Stimulated activated naive CD8-positive, alpha-beta T cell treated with anti-CD3 and anti-CD28 coated beads, Interleukin-15, amount 100 ng/mL, for 72 hours (primary cell): ENCODE data around the gene RGMB.

Experiments
- ATAC-seq: fragments of 150-1000 bp; cut with Tn5 transposase; 2 replicates; pipeline ENCODE4 v1.10.0; 2021; ENCODE audit warnings: mild to moderate bottlenecking, moderate library complexity
- DNase-seq, 2 donors: peaks; one replicate each; pipeline ENCODE4 v3.0.0; 2021 to 2022
- H3K27ac Mint-ChIP-seq, 2 donors: one replicate each; pipeline ENCODE4 v1.8.0; 2022; ENCODE audit warnings: mild to moderate bottlenecking in 2 of 2, mixed read lengths in 2 of 2, moderate library complexity in 2 of 2
- H3K27me3 Mint-ChIP-seq: one replicate; pipeline ENCODE4 v1.8.0; 2022; ENCODE audit warnings: mixed read lengths
- H3K4me1 Mint-ChIP-seq: one replicate; pipeline ENCODE4 v1.8.0; 2022; ENCODE audit warnings: mild to moderate bottlenecking, mixed read lengths
- H3K4me3 Mint-ChIP-seq, 2 donors: one replicate each; pipeline ENCODE4 v1.8.0; 2022; ENCODE audit warnings: mild to moderate bottlenecking in 2 of 2, mixed read lengths in 2 of 2, moderate library complexity in 1 of 2
- H3K9me3 Mint-ChIP-seq, 2 donors: one replicate each; pipeline ENCODE4 v1.8.0; 2022; ENCODE audit warnings: mixed read lengths in 2 of 2

RGMB gene

DNA sequence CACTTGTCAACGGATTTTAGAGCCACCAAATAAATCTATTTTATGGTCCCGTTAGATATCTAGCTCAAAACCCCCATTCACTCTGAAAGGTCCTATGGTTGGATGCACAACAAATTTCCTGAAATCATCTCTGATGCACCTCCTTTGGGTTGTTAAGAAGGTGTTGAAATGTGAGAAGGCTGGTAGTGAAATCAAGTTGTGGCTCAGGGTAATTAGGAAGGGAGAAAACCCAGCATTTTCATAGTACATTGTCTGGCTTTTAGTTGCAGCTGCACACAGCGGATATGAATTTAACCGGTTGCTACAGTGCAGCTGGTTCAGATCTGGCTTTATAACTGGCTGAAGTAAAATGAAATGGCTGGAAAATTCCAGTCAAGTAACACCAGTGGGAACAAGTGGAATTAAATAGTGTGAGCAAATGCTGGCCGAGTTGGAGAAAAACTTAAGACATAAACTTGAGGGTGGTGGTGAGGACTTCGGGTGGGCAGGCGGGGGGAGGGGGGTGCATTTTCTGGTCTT is 17.6 kb downstream of the RGMB start:
- H3K27ac Mint-ChIP-seq: no peak overlapping the region
- H3K27me3 Mint-ChIP-seq: no peaks in the 10 kb centered on the region
- no peaks in the 10 kb centered on the region for H3K9me3 Mint-ChIP-seq
- ATAC-seq: no peak
- no peak for DNase-seq
- peaks cover 12% of the 10 kb centered on the region for H3K4me1 Mint-ChIP-seq
- no peak overlapping the region for H3K4me3 Mint-ChIP-seq

DNA sequence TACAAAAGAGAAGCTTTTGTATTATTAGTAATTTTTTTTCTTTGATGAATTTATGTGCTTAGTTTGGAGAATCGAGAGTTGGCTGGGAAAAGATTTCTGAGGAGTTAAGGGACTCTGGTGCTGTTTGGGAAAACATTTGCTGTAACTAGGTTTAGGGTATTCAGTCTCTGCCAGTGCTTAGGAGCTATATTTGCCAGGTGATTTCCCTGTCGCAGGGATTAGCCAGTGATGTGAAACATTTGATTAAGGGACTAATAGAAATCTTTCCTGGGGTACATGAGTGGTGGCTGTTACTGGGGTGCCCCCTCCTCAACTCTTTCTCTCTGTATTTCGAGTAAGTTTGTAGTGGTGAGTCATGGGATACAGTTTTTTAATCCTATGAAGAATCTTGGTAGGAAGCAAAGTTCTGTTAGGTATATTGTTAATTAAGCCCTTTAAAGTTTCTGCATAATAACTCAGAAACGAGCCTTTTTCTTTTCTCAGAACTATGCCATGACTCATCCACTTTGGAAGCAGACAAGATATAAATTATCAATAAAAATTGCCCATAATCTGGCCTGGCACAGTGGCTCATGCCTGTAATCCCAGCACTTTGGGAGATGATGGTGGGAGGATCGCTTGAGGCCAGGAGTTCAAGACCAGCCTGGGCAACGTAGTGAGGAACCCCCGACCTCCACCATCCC is 18.6 kb downstream of the RGMB start:
- Mint-ChIP-seq H3K27ac (no peak overlapping the region), H3K9me3 (no peaks in the 10 kb centered on the region)

DNA sequence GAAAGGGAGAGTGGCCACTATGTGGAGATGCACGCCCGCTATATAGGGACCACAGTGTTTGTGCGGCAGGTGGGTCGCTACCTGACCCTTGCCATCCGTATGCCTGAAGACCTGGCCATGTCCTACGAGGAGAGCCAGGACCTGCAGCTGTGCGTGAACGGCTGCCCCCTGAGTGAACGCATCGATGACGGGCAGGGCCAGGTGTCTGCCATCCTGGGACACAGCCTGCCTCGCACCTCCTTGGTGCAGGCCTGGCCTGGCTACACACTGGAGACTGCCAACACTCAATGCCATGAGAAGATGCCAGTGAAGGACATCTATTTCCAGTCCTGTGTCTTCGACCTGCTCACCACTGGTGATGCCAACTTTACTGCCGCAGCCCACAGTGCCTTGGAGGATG is 19.8 kb downstream of the RGMB start:
- Mint-ChIP-seq H3K9me3 (no peaks in the 10 kb centered on the region), H3K4me1 (no peaks in the 10 kb centered on the region), H3K27me3 (no peaks in the 10 kb centered on the region), H3K4me3 (no peak overlapping the region), H3K27ac (no peak overlapping the region)
- DNase-seq (no peak), ATAC-seq (no peak)

More for the DNA sequence above, 18.6 kb downstream of the RGMB start:
- no peak for ATAC-seq
- no peaks in the 10 kb centered on the region for H3K27me3 Mint-ChIP-seq
- no peak overlapping the region for H3K4me3 Mint-ChIP-seq
- H3K4me1 Mint-ChIP-seq: peaks cover 2% of the 10 kb centered on the region
- no peak for DNase-seq

DNA sequence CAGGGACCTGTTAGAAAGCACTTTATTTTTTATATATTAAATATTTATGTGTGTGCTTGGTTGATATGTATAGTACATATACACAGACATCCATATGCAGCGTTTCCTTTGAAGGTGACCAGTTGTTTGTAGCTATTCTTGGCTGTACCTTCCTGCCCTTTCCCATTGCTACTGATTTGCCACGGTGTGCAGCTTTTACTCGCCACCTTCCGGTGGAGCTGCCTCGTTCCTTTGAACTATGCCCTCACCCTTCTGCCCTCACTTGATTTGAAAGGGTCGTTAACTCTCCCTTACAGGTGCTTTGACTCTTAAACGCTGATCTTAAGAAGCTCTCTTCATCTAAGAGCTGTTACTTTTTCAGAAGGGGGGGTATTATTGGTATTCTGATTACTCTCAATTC is 20.5 kb downstream of the RGMB start:
- Mint-ChIP-seq H3K9me3 (no peaks in the 10 kb centered on the region), H3K27ac (no peak overlapping the region), H3K27me3 (no peaks in the 10 kb centered on the region), H3K4me1 (no peaks in the 10 kb centered on the region), H3K4me3 (no peak overlapping the region)
- ATAC-seq (no peak), DNase-seq (no peak)

DNA sequence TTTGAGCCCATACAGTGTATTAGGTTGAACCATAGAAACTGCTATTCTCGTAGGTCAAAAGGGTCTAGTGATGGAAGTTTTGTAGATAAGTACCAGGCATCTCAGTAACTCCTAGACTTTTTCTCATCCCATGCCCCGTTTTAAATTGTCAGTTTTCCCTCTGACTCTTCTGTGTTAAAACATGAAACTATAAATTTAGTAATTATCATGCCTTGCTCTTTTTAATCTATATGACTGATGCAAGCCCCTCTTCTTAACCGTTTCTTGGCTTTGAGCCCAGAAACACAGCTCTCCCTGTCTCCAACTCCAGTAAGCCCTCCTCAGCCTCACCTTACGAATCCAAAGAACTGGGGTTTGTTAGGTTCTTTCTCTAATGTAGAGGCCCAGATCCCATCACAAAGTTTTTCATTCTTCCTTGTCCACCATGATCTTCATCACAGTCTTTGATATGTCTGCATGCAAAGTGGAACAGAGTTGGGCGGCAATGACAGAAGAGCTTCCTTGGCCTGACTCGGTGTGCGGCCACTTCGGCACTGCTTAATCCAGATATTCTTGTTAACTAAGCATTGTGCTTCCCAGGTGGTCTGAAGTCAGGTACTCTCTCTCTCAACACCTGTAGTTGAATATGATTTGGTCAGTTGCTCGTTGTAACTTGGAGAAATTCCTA is 21.1 kb downstream of the RGMB start:
- no peak overlapping the region for H3K4me3 Mint-ChIP-seq
- H3K27ac Mint-ChIP-seq: no peak overlapping the region
- DNase-seq: no peak
- no peaks in the 10 kb centered on the region for H3K4me1 Mint-ChIP-seq
- no peak for ATAC-seq
- H3K9me3 Mint-ChIP-seq: no peaks in the 10 kb centered on the region
- H3K27me3 Mint-ChIP-seq: no peaks in the 10 kb centered on the region

DNA sequence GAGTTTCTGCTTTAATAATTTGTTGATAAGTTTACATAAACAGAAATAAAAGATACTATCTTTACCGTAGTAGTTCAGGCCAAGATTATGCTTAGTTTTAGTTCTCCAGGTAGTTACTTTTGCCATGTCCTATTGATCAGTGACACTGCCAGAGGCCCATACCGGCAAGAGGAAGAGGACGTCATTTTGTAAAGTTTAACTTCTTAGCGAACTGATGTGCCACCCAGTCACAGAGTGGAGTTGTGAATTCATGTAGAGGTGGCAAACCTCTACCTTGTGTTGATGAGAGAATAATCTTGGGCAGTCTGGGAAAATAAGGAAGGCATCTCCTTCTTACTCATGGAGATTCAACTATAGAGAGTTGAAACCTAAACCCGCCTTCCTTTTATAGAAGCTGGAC is 21.8 kb downstream of the RGMB start:
- Mint-ChIP-seq H3K4me1 (no peaks in the 10 kb centered on the region), H3K27ac (no peak overlapping the region), H3K9me3 (no peaks in the 10 kb centered on the region), H3K4me3 (no peak overlapping the region), H3K27me3 (no peaks in the 10 kb centered on the region)
- ATAC-seq (no peak), DNase-seq (no peak)

DNA sequence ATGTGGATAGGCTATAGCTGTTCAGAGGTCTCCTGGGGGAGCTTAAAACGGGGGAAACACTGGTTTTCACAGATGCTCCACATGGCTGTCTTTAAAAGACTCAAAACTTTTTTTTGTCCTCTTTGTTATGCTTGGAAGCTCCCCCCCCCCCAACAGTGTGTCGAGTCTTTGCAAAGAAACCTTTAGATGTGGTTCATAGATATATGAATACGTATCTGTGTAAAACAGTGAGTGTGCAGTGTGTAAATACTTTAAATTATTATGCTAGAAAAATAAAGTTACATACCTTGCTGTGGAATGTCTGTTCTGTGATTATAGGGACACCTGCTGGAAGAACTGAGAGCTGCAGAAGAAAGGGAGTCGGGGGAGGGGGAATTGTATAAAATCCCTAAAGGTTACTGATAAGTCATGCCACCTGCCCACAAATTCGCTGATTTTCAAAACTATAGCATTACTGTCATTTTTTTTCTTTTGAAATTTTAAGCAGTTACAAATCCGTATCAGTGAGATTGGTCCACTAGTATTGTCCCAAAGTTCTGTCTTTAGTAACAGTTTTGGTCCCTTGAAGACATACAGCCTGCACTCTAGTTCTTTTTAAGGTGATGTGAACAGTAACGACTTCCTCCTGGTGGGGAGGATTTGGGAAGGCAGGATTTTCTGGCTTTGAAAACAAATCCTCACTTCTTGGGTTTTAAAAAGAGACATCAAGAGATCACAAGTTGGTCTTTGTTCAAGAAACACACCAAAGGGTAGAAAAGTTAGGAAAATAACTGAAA is 22.9 kb downstream of the RGMB start:
- no peaks in the 10 kb centered on the region for H3K4me1 Mint-ChIP-seq
- H3K27me3 Mint-ChIP-seq: no peaks in the 10 kb centered on the region
- H3K27ac Mint-ChIP-seq: no peak overlapping the region
- DNase-seq (peak; percentile 49 to 50), ATAC-seq (peak; percentile 76)
- no peak overlapping the region for H3K4me3 Mint-ChIP-seq
- H3K9me3 Mint-ChIP-seq: no peaks in the 10 kb centered on the region

DNA sequence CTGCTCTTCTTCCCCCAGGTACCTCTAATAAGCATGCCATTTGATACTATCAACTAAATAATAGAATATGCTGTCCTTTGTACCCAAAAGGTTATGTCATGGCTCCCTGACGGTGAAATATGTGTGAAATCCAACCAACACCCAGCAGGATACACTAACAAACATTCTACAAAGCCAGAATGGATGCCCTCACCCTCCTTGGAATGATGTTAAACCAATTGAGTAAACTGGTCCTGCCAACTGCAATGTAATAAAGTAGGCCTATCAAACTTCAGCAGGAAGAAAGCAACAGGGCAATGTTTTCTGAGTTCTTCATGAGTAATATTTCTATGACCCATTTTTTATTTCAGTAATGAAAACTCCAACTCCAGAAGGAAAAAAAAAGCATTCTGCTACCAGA is 24.9 kb downstream of the RGMB start:
- Mint-ChIP-seq H3K9me3 (no peaks in the 10 kb centered on the region), H3K27ac (no peak overlapping the region), H3K4me1 (no peaks in the 10 kb centered on the region), H3K27me3 (no peaks in the 10 kb centered on the region), H3K4me3 (no peak overlapping the region)
- no peak for DNase-seq
- no peak for ATAC-seq

DNA sequence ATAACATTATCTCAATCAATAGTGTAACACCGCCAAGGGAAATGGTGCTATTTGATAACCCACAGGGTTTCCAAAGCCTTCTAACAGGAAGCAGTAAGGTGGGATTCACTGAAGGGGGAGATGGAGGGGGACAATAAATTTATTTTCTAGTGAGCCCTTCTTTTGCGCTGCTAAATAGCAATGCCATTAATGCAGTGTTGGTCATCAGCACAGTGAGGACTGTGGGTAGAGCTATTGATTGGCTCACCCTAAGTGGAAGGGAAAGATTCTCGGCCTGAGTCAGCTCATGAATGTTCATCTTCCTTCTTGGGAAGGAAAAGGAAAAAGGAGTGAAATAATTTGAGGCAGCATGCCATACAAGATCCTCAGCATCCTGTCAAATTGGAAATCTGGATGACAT is 25.4 kb downstream of the RGMB start:
- DNase-seq (no peak), ATAC-seq (no peak)
- Mint-ChIP-seq H3K4me3 (no peak overlapping the region), H3K27me3 (no peaks in the 10 kb centered on the region), H3K27ac (peak overlapping the region in 1 of 2 donors; percentile 2), H3K4me1 (no peaks in the 10 kb centered on the region), H3K9me3 (no peaks in the 10 kb centered on the region)

DNA sequence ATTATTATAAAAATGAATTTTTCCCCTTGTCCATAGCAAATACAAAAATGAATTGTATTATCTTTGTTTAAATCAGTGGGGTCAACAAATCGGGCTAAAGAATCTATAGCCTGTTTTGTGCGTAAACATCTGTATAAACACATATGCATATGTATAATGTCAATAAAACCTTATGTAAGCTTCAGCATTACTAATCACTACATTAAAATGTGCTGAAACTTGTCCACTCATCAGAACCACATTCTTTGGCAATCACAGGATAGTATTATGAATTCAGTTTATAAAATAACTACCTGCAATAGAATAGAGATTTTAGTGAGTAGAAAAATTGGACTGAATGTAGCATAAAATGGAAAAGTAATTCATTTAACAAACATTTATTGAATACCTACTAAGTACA is 30.6 kb downstream of the RGMB start:
- no peaks in the 10 kb centered on the region for H3K27me3 Mint-ChIP-seq
- no peak for ATAC-seq
- H3K9me3 Mint-ChIP-seq: peaks cover 20 to 28% of the 10 kb centered on the region in 2 donors
- H3K27ac Mint-ChIP-seq: no peak overlapping the region
- no peak for DNase-seq
- no peaks in the 10 kb centered on the region for H3K4me1 Mint-ChIP-seq
- H3K4me3 Mint-ChIP-seq: no peak overlapping the region

DNA sequence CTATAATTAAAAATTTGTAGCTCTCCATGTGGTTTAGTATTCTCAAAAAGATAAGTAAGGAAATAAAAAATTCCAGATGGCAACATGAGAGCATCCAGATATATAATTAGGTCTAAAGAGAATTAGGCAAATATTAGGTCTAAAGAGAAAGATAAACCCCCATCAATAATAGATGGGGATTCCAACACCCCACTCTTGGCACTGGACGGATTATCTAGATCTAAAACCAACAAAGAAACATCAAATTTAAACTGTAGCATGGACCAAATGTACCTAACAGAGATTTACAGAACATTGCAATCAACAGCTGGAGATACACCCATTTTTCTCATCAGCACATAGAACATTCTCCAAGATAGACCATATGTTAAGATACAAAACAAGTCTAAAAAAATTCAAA is 31.6 kb downstream of the RGMB start:
- ATAC-seq: no peak
- peaks cover 21 to 30% of the 10 kb centered on the region in 2 donors for H3K9me3 Mint-ChIP-seq
- H3K4me3 Mint-ChIP-seq: no peak overlapping the region
- DNase-seq: no peak
- H3K27me3 Mint-ChIP-seq: no peaks in the 10 kb centered on the region
- H3K4me1 Mint-ChIP-seq: no peaks in the 10 kb centered on the region
- no peak overlapping the region for H3K27ac Mint-ChIP-seq

DNA sequence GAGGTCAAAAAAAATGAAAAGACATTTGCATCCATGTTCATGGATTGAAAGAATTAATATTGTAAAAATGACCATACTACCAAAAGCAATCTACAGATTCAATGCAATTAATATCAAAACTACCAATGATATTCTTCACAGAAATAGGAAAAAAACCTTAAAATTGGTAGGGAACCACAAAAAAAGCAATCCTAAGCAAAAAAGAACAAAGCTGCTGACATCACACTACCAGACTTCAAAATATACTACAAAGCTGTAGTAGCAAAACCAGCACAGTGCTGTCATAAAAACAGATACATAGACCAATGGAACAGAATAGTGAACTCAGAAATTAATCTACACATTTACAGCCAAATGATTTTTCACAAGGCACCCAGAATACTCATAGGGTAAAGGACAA is 34.3 kb downstream of the RGMB start:
- ATAC-seq (no peak), DNase-seq (no peak)
- H3K4me3 Mint-ChIP-seq: no peak overlapping the region
- H3K9me3 Mint-ChIP-seq: peaks cover 21 to 30% of the 10 kb centered on the region in 2 donors
- no peaks in the 10 kb centered on the region for H3K27me3 Mint-ChIP-seq
- H3K27ac Mint-ChIP-seq: no peak overlapping the region
- no peaks in the 10 kb centered on the region for H3K4me1 Mint-ChIP-seq

DNA sequence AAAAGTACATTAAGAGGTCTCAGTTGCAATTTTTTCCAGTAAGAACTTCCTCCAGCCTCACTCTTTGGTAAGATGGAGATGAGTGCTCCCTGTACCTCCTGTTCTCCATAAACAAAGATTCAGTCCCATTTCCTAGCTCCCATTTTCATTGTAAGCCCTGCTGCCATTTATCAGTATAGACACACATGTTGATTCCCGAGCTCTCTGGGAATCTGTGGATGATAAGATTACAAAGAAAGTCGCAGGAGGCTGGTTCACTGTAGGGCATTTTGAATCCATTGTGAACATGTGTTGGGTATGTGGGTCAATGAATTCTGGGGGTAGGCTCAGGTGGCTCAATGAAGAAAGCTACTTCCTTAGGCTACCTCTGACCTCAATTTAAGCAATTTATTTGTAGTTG is 36.7 kb downstream of the RGMB start:
- Mint-ChIP-seq H3K4me1 (no peaks in the 10 kb centered on the region), H3K4me3 (no peak overlapping the region)
- no peak for DNase-seq

DNA sequence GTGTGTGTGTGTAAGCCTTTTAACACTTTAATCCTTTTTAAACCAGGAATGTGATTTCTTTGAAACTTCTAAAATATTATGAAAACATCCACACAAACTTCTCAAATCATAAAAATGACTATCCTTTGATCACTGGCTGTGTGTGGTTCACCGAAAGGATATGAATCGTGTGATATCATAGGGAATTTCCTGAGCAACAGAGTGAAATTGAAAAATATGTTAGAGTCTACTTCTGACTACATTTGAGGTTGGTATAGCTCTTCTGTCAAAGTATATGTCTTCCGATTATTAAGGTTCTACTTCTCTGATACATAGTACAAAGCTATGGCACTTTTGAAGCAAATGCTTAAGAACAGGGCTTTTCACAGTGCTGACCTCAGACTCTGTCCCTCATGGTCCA is 40.3 kb downstream of the RGMB start:
- H3K9me3 Mint-ChIP-seq: peaks cover 3 to 5% of the 10 kb centered on the region in 2 donors
- H3K4me1 Mint-ChIP-seq: no peaks in the 10 kb centered on the region
- DNase-seq: no peak
- H3K27me3 Mint-ChIP-seq: no peaks in the 10 kb centered on the region
- ATAC-seq: peak; percentile 81
- no peak overlapping the region for H3K4me3 Mint-ChIP-seq
- peak overlapping the region in 1 of 2 donors; percentile 6 for H3K27ac Mint-ChIP-seq

More for the DNA sequence above, 36.7 kb downstream of the RGMB start:
- H3K27me3 Mint-ChIP-seq: no peaks in the 10 kb centered on the region
- no peak for ATAC-seq
- no peak overlapping the region for H3K27ac Mint-ChIP-seq
- H3K9me3 Mint-ChIP-seq: peaks cover 21 to 30% of the 10 kb centered on the region in 2 donors

DNA sequence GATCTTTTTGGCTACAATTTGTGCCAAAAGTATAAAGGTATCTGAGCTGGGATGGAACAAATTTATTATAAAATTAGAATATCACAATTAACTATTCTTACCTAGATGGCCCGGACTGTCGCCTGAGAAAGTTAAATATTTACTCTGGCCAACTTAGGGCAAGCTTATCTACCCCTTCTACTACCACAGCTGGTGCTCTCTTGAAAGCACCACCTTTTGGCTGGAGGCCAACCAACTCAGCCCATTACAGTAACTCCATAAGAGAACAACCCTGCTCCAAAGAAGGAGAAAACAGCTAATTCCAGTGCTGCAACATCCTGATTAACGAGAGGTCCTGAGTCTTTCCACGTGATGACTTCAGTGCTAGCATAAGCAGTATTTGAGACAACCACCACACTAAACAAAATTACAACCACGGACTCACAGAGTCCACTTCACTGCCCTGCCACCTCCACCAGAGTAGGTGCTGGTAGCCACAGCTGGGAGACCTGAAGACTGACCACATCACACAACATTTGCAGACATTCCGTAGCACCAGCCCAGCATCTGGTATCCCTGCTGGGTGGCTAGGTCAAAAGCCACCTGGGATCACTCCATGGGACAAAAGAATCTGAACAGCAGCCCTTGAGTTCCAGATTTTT is 43.2 kb downstream of the RGMB start:
- Mint-ChIP-seq H3K4me3 (no peak overlapping the region), H3K27me3 (no peaks in the 10 kb centered on the region), H3K9me3 (peaks cover 12 to 13% of the 10 kb centered on the region in 2 donors), H3K4me1 (no peaks in the 10 kb centered on the region), H3K27ac (no peak overlapping the region)
- no peak for DNase-seq
- no peak for ATAC-seq
